MM.1S (cell line): ENCODE results near the gene SLC12A3.

Experiments used
- CTCF ChIP-seq: fragments of 300-600 bp; sonication (generic); IDR thresholded peaks from 2 replicates; pipeline ENCODE4 v1.5.1; 2016; ENCODE audit warnings: antibody characterized with exemption, low read length, mixed read lengths
- EZH2 ChIP-seq: fragments of 300-600 bp; sonication (generic); optimal IDR thresholded peaks from 2 replicates; pipeline ENCODE3; 2017; ENCODE audit warnings: low read depth, mild to moderate bottlenecking, antibody characterized with exemption, low read length, mixed read lengths
- EZH2phosphoT487 ChIP-seq: fragments of 300-600 bp; sonication (generic); IDR thresholded peaks from 2 replicates; pipeline ENCODE4 v1.6.1; 2018; ENCODE audit warnings: antibody characterized with exemption, low read length

- no peak for TF ChIP-seq CTCF
- no peak for TF ChIP-seq EZH2
- TF ChIP-seq EZH2phosphoT487 = no peak
Observed at GRCh38 chr16:56910654-56911539, 45.9 kb downstream of the SLC12A3 start.
